IMR-90 (cell line): ENCODE results near the gene ATP8B2. TPM values are rescaled to one million over a fixed set of nuclear protein-coding genes. Genes with fewer than 3 reads are reported as not detected.

ENCODE experiments used
- ATAC-seq: fragments of 200-7000 bp; cut with Tn5 transposase; 2 replicates; pipeline ENCODE4 v1.9.1; 2020; ENCODE audit warnings: low read depth, mild to moderate bottlenecking, moderate library complexity
- BruUV-seq: library from RNA; stranded (reverse); fragments of 400-500 nt; replicated peaks from 2 replicates; lab custom pipeline; 2021; lab: Mats Ljungman, UMichigan
- CTCF ChIA-PET: fragments of 300-600 bp; formaldehyde crosslinking; extraction: SDS; loops from one replicate; lab custom pipeline; 2021; ENCODE audit warnings: antibody characterized with exemption; lab: Yijun Ruan, JAX
- POLR2A ChIA-PET: fragments of 300-600 bp; sonication (Branson Sonifier 250); formaldehyde crosslinking; loops from one replicate; lab custom pipeline; 2022; ENCODE audit warnings: antibody characterized with exemption; ENCODE audit not compliant: unreplicated experiment; lab: Charles Lee
- DNase-seq: peaks from one replicate; pipeline ENCODE4 v3.0.0; 2013
- H2AFZ ChIP-seq: replicated peaks from 2 replicates; pipeline ENCODE3; 2013; ENCODE audit warnings: low read length, mild to moderate bottlenecking; ENCODE audit not compliant: poor library complexity
- H2AK5ac ChIP-seq: 2 replicates; pipeline ENCODE4 v1.6.1; 2013; ENCODE audit warnings: low read depth, low read length, inconsistent platforms
- H2AK9ac ChIP-seq: replicated peaks from 2 replicates; pipeline ENCODE3; 2013; ENCODE audit warnings: mild to moderate bottlenecking, low read depth, low read length, moderate library complexity; ENCODE audit not compliant: poor library complexity
- H2BK120ac ChIP-seq: 2 replicates; pipeline ENCODE4 v1.6.1; 2013; ENCODE audit warnings: low read depth, low read length, inconsistent platforms
- H2BK15ac ChIP-seq: 3 replicates; pipeline ENCODE4 v1.6.1; 2013; ENCODE audit warnings: low read depth, low read length, inconsistent platforms
- H2BK20ac ChIP-seq: 2 replicates; pipeline ENCODE4 v1.6.1; 2013; ENCODE audit warnings: low read depth, mild to moderate bottlenecking, inconsistent platforms, low read length, moderate library complexity
- H2BK5ac ChIP-seq: 2 replicates; pipeline ENCODE4 v1.6.1; 2013; ENCODE audit warnings: mild to moderate bottlenecking, low read depth, low read length, inconsistent platforms; ENCODE audit not compliant: poor library complexity, severe bottlenecking
- H3K14ac ChIP-seq: replicated peaks from 2 replicates; pipeline ENCODE4 v1.6.1; 2013; ENCODE audit warnings: low read depth, low read length, inconsistent platforms
- H3K18ac ChIP-seq: 2 replicates; pipeline ENCODE4 v1.6.1; 2013; ENCODE audit warnings: low read depth, low read length, control low read depth
- H3K23ac ChIP-seq: 2 replicates; pipeline ENCODE4 v1.6.1; 2013; ENCODE audit warnings: low read depth, low read length, inconsistent platforms
- H3K27ac ChIP-seq: 2 replicates; pipeline ENCODE4 v1.5.1; 2013; ENCODE audit warnings: mild to moderate bottlenecking, control low read depth, low read length; ENCODE audit not compliant: insufficient read depth
- H3K27me3 ChIP-seq: 2 replicates; pipeline ENCODE4 v1.6.1; 2013; ENCODE audit warnings: low read length; ENCODE audit not compliant: control insufficient read depth, insufficient read depth
- H3K36me3 ChIP-seq: 2 replicates; pipeline ENCODE4 v1.6.1; 2013; ENCODE audit warnings: low read length, mixed read lengths; ENCODE audit not compliant: control insufficient read depth, insufficient read depth
- H3K4ac ChIP-seq: 2 replicates; pipeline ENCODE4 v1.6.1; 2013; ENCODE audit warnings: low read depth, low read length, inconsistent platforms
- H3K4me1 ChIP-seq: 2 replicates; pipeline ENCODE4 v1.6.1; 2013; ENCODE audit warnings: low read length, mixed read lengths; ENCODE audit not compliant: control insufficient read depth, insufficient read depth
- H3K4me2 ChIP-seq: 2 replicates; pipeline ENCODE4 v1.6.1; 2013; ENCODE audit warnings: low read depth, mild to moderate bottlenecking, control low read depth, low read length, moderate library complexity
- H3K4me3 ChIP-seq: 2 replicates; pipeline ENCODE4 v1.5.1; 2013; ENCODE audit warnings: low read depth, mild to moderate bottlenecking, control low read depth, low read length, moderate library complexity; ENCODE audit not compliant: insufficient read depth
- H3K56ac ChIP-seq: 2 replicates; pipeline ENCODE4 v1.6.1; 2013; ENCODE audit warnings: low read length, inconsistent platforms; ENCODE audit not compliant: insufficient read depth; ENCODE audit errors: extremely low read depth
- H3K79me1 ChIP-seq, 2 experiments: 2 replicates each; pipeline ENCODE4 v1.6.1; 2013; ENCODE audit warnings: low read length in 2 of 2, inconsistent platforms in 1 of 2, low read depth in 1 of 2
- H3K9ac ChIP-seq: 2 replicates; pipeline ENCODE4 v1.6.1; 2013; ENCODE audit warnings: low read depth, low read length, control low read depth
- H3K9me1 ChIP-seq: 2 replicates; pipeline ENCODE4 v1.6.1; 2013; ENCODE audit warnings: low read length, inconsistent platforms; ENCODE audit not compliant: insufficient read depth
- H3K9me3 ChIP-seq: 2 replicates; pipeline ENCODE4 v1.6.1; 2013; ENCODE audit warnings: low read length; ENCODE audit not compliant: control insufficient read depth, insufficient read depth
- H4K20me1 ChIP-seq: 2 replicates; pipeline ENCODE4 v1.6.1; 2013; ENCODE audit warnings: low read length, inconsistent platforms; ENCODE audit not compliant: insufficient read depth
- H4K5ac ChIP-seq: 2 replicates; pipeline ENCODE4 v1.6.1; 2013; ENCODE audit warnings: mild to moderate bottlenecking, low read depth, low read length, control low read depth
- H4K8ac ChIP-seq, 2 experiments: 2 replicates each; pipeline ENCODE4 v1.6.1; 2013; ENCODE audit warnings: low read depth in 2 of 2, low read length in 2 of 2, control low read depth in 1 of 2, inconsistent platforms in 1 of 2
- H4K91ac ChIP-seq: 2 replicates; pipeline ENCODE4 v1.6.1; 2013; ENCODE audit warnings: low read depth, low read length, inconsistent platforms; ENCODE audit not compliant: insufficient read depth
- CEBPB ChIP-seq: IDR thresholded peaks from 2 replicates; pipeline ENCODE4 v1.6.1; 2012; ENCODE audit warnings: low read depth, low read length, improper control_type of control experiment
- WGBS, 2 experiments: methylation state at CpG; one replicate each; pipeline versions ENCODE4 v1.1.5 to v1.1.7; 2013; ENCODE audit warnings: missing lambda C conversion rate in 2 of 2; ENCODE audit not compliant: insufficient read length in 1 of 2; ENCODE audit errors: extremely low coverage in 2 of 2; 5-methylcytosine and 5-hydroxymethylcytosine counted together
- dilution Hi-C: fragments of 300-500 bp; cut with HindIII; formaldehyde crosslinking; loops from one replicate; pipeline ENCODE4 v1.14.3; 2018; ENCODE audit warnings: low sequenced_read_pairs; ENCODE audit not compliant: unreplicated experiment
- in situ Hi-C: fragments of 300-500 bp; cut with MboI; formaldehyde crosslinking; loops from 3 replicates; pipeline ENCODE4 v1.14.3; 2019; ENCODE audit warnings: low sequenced_read_pairs, inconsistent platforms, mixed read lengths
- intact Hi-C: fragments of 100-400 bp; cut with micrococcal nuclease; formaldehyde crosslinking; loops from 2 replicates; pipeline ENCODE4 v1.10.0; 2022
- polyA plus RNA-seq, 3 experiments: library from polyadenylated mRNA; depleted of rRNA; stranded (reverse); fragments of >200 nt; gene quantifications; 2 replicates each; pipeline ENCODE4 v1.2.3, GENCODE V29; 2012; ENCODE audit warnings: low replicate concordance in 1 of 3
- total RNA-seq: library from RNA; depleted of rRNA; stranded (reverse); fragments of >200 nt; gene quantifications from 2 replicates; pipeline ENCODE4 v1.2.3, GENCODE V29; 2012

Gene ATP8B2
- total and polyA plus RNA-seq, 2 of the 4 experiments (the other 2 are of a cell fraction), result 79.4 to 91.0 TPM

DNA sequence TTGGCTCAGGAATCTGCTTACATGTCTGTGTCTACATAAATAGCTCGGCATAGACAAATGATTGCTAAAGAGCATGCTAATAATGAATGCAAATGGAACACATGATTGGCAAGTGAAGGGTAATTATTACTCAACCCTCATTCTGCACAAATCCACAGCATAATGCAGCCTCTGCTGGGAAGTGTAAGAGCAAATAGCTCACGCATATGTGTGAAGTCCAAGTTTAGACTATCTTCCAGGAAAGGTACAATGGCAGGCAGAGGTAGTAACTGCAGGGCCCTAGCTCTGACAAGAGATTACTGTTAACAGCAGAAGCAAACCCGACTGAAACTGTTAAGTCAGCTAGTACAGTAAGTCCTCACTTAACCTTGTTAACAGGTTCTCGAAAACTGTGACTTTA is 72.8 kb downstream of the ATP8B2 start:
- Histone ChIP-seq H3K4me2 (no peak overlapping the region), H2AFZ (no peak overlapping the region), H3K9ac (no peak overlapping the region), H4K5ac (no peak overlapping the region), H3K4me3 (no peak overlapping the region), H3K56ac (no peak overlapping the region), H3K27me3 (peaks cover 10% of the 10 kb centered on the region), H2AK5ac (no peak overlapping the region), H3K36me3 (no peaks in the 10 kb centered on the region), H2BK20ac (no peak overlapping the region), H2BK5ac (no peak overlapping the region), H3K9me3 (no peaks in the 10 kb centered on the region), H3K79me1 (no peaks in the 10 kb centered on the region), H3K18ac (no peak overlapping the region), H3K9me1 (no peaks in the 10 kb centered on the region), H3K4ac (no peak overlapping the region), H3K27ac (no peak overlapping the region), H3K4me1 (no peaks in the 10 kb centered on the region), H2BK15ac (no peak overlapping the region), H3K23ac (no peak overlapping the region), H2BK120ac (no peak overlapping the region), H4K91ac (no peak overlapping the region), H2AK9ac (no peak overlapping the region), H3K14ac (no peak overlapping the region), H4K8ac (no peak overlapping the region), H4K20me1 (no peaks in the 10 kb centered on the region; the same call in 1 of the 2 replicates)
- in situ Hi-C loops, result no loop called here
- 100% methylated on average over 1 of the region's 4 CpGs; no CpG with 5 or more reads in 1 of the 2 experiments for WGBS, 2 experiments
- ATAC-seq (no peak), DNase-seq (no peak)
- ChIA-PET CTCF (interaction anchor here (0.6 kb wide), 1 partner anchor 63 kb away, joined by 3 read pairs; no protein-coding TSS in a partner anchor), POLR2A (no interaction called here)
- BruUV-seq, result no TSS peak
- intact Hi-C loops, result no loop called here
- dilution Hi-C loops, result no loop called here
- TF ChIP-seq CEBPB, result no peak
